Activated CD8-positive, alpha-beta T cell treated with anti-CD3 and anti-CD28 coated beads for 36 hours (primary cell): Measurements from ENCODE around the gene AIFM3. TPM values are rescaled to one million over a fixed set of nuclear protein-coding genes. Genes with fewer than 3 reads are reported as not detected.

Source experiments
- ATAC-seq: fragments of 200-7000 bp; cut with Tn5 transposase; one replicate; pipeline ENCODE4 v1.10.0; 2021; ENCODE audit warnings: mild to moderate bottlenecking, moderate library complexity
- CTCF ChIA-PET: fragments of 350-600 bp; sonication (Branson Sonifier 250); formaldehyde crosslinking; loops from one replicate; lab custom pipeline; 2021; ENCODE audit warnings: antibody characterized with exemption; lab: Charles Lee
- POLR2A ChIA-PET: fragments of 350-600 bp; sonication (Branson Sonifier 250); formaldehyde crosslinking; loops from one replicate; lab custom pipeline; 2021; ENCODE audit warnings: antibody characterized with exemption; lab: Charles Lee
- DNase-seq: peaks from one replicate; pipeline ENCODE4 v3.0.0-alpha.2; 2020
- H3K27ac Mint-ChIP-seq: one replicate; pipeline ENCODE4 v1.8.0; 2021; ENCODE audit warnings: mild to moderate bottlenecking, mixed read lengths
- H3K27me3 Mint-ChIP-seq: one replicate; pipeline ENCODE4 v1.8.0; 2021; ENCODE audit warnings: mixed read lengths
- H3K36me3 Mint-ChIP-seq: one replicate; pipeline ENCODE4 v1.8.0; 2021; ENCODE audit warnings: low read depth, mixed read lengths
- H3K4me1 Mint-ChIP-seq: one replicate; pipeline ENCODE4 v1.8.0; 2021; ENCODE audit warnings: low read depth, mixed read lengths
- H3K4me3 Mint-ChIP-seq: one replicate; pipeline ENCODE4 v1.8.0; 2021; ENCODE audit warnings: mild to moderate bottlenecking, moderate library complexity, mixed read lengths
- H3K9me3 Mint-ChIP-seq: one replicate; pipeline ENCODE4 v1.8.0; 2021; ENCODE audit warnings: mixed read lengths
- CTCF ChIP-seq: fragments of 200-600 bp; IDR thresholded peaks from one replicate; pipeline ENCODE4 v1.8.0; 2022; ENCODE audit warnings: antibody characterized with exemption, mild to moderate bottlenecking
- intact Hi-C: fragments of 100-400 bp; cut with micrococcal nuclease; formaldehyde crosslinking; loops from one replicate; pipeline ENCODE4 v1.10.0; 2022
- total RNA-seq, 2 experiments: library from RNA; stranded (reverse); gene quantifications; one replicate each; pipeline ENCODE4 v1.2.3, GENCODE V29; 2021

The AIFM3 gene
- total RNA-seq, 2 experiments from 2014 or later = 0.25 to 0.40 TPM

GRCh38 chr22:20992056-20992442 is 25.0 kb downstream of the AIFM3 start:
- H3K4me1 Mint-ChIP-seq = peaks cover 2% of the 10 kb centered on the region
- ChIA-PET CTCF (no interaction called here), POLR2A (interaction anchor here (1.0 to 4.6 kb wide), 3 partner anchors 8 to 49 kb away, joined by 3 to 26 read pairs (median 5); no protein-coding TSS in a partner anchor)
- no peak for TF ChIP-seq CTCF
- H3K4me3 Mint-ChIP-seq = no peak overlapping the region
- ATAC-seq (no peak), DNase-seq (no peak)
- no peaks in the 10 kb centered on the region for H3K27me3 Mint-ChIP-seq
- H3K9me3 Mint-ChIP-seq = no peaks in the 10 kb centered on the region
- peaks cover 9% of the 10 kb centered on the region for H3K36me3 Mint-ChIP-seq
- H3K27ac Mint-ChIP-seq = no peak overlapping the region
- intact Hi-C loops = no loop called here

- DNase-seq (no peak), ATAC-seq (no peak)
- ChIA-PET POLR2A (interaction anchor here (1.8 to 4.6 kb wide), 3 partner anchors 7 to 10 kb away, joined by 5 to 26 read pairs (median 8); partner anchors contain the start of gene LZTR1), CTCF (no interaction called here)
- no peaks in the 10 kb centered on the region for H3K27me3 Mint-ChIP-seq
- H3K4me1 Mint-ChIP-seq = peaks cover 2% of the 10 kb centered on the region
- no peak for TF ChIP-seq CTCF
- H3K4me3 Mint-ChIP-seq = no peak overlapping the region
- no peaks in the 10 kb centered on the region for H3K9me3 Mint-ChIP-seq
- intact Hi-C loops = no loop called here
- H3K27ac Mint-ChIP-seq = no peak overlapping the region
- H3K36me3 Mint-ChIP-seq = peaks cover 8% of the 10 kb centered on the region
Measured at GRCh38 chr22:20992456-20993303, 25.6 kb downstream of the AIFM3 start.

- Mint-ChIP-seq H3K27me3 (no peaks in the 10 kb centered on the region), H3K4me1 (peaks cover 6% of the 10 kb centered on the region), H3K36me3 (peaks cover 5% of the 10 kb centered on the region), H3K9me3 (no peaks in the 10 kb centered on the region), H3K27ac (no peak overlapping the region), H3K4me3 (no peak overlapping the region)
- intact Hi-C loops = no loop called here
- DNase-seq = no peak
- no peak for ATAC-seq
- ChIA-PET POLR2A (interaction anchor here (2.8 kb wide), 1 partner anchor 11 kb away, joined by 8 read pairs; the partner anchor contains the start of gene LZTR1), CTCF (no interaction called here)
- no peak for TF ChIP-seq CTCF
Measured at GRCh38 chr22:20993304-20994127, 26.5 kb downstream of the AIFM3 start.

GRCh38 chr22:20994128-20994901 is 27.3 kb downstream of the AIFM3 start:
- ATAC-seq (no peak), DNase-seq (no peak)
- Mint-ChIP-seq H3K4me1 (peaks cover 3% of the 10 kb centered on the region), H3K27ac (no peak overlapping the region), H3K4me3 (no peak overlapping the region), H3K36me3 (peaks cover 5% of the 10 kb centered on the region), H3K9me3 (no peaks in the 10 kb centered on the region), H3K27me3 (no peaks in the 10 kb centered on the region)
- intact Hi-C loops = no loop called here
- CTCF ChIA-PET = no interaction called here
- no peak for TF ChIP-seq CTCF
- POLR2A ChIA-PET = interaction anchor here (2.8 kb wide), 1 partner anchor 12 kb away, joined by 8 read pairs; the partner anchor contains the start of gene LZTR1
